Fibroblast of lung (primary cell): ENCODE results near the gene ATP5MK.
"Not testable (repeated sequence)": the region's sequence is repeated elsewhere in the genome, so short reads cannot be mapped to it uniquely, and the experiment has no call there.

Source experiments
- EZH2 ChIP-seq: IDR thresholded peaks from 2 replicates; pipeline ENCODE4 v1.5.1; 2012; ENCODE audit warnings: low read length, control low read depth, mild to moderate bottlenecking; ENCODE audit errors: missing control alignments
- TF ChIP-seq, protein P1 (sequence below), 2 donors: IDR thresholded peaks in 1 of 2; conservative IDR thresholded peaks in 1 of 2; 1 replicate in 1 of 2; 2 replicates in 1 of 2; pipeline ENCODE4 v1.5.1; 2011 to 2012; ENCODE audit warnings: low read length in 2 of 2, control low read depth in 1 of 2, inconsistent platforms in 1 of 2, low read depth in 1 of 2, mild to moderate bottlenecking in 1 of 2

DNA sequence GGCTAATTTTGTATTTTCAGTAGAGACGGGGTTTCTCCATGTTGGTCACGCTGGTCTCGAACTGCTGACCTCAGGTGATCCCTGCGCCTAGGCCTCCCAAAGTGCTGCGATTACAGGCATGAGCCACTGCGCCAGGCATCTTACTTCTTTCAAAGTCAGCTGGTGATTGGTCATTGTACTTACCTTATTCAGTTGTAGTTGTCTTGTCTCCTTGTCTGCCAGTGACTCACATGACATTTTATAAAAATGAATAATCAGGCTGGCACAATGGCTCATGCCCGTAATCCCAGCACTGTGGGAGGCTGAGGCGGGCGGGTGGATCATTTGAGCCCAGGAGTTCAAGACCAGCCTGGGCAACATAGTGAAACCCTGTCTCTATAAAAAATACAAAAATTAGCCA is 35.5 kb downstream of the ATP5MK start:
- TF ChIP-seq, protein P1, sequence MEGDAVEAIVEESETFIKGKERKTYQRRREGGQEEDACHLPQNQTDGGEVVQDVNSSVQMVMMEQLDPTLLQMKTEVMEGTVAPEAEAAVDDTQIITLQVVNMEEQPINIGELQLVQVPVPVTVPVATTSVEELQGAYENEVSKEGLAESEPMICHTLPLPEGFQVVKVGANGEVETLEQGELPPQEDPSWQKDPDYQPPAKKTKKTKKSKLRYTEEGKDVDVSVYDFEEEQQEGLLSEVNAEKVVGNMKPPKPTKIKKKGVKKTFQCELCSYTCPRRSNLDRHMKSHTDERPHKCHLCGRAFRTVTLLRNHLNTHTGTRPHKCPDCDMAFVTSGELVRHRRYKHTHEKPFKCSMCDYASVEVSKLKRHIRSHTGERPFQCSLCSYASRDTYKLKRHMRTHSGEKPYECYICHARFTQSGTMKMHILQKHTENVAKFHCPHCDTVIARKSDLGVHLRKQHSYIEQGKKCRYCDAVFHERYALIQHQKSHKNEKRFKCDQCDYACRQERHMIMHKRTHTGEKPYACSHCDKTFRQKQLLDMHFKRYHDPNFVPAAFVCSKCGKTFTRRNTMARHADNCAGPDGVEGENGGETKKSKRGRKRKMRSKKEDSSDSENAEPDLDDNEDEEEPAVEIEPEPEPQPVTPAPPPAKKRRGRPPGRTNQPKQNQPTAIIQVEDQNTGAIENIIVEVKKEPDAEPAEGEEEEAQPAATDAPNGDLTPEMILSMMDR (conservative IDR thresholded peaks at IDR 0.05 in 1 of 2, IDR thresholded peaks at IDR 0.05 in 1 of 2; ENCODE audit: low read depth in 1 of 2, low read length in 2 of 2) = not testable (repeated sequence)
- TF ChIP-seq EZH2 = not testable (repeated sequence)
